HEK293T (cell line): ENCODE data around the gene KDM4C.

Source experiments
- BHLHE40 ChIP-seq: fragments of 450-650 bp; IDR thresholded peaks from 2 replicates; pipeline ENCODE4 v1.6.1; 2016; ENCODE audit warnings: mild to moderate bottlenecking, moderate library complexity, borderline replicate concordance
- FOXA1 ChIP-seq: fragments of 450-650 bp; IDR thresholded peaks from 2 replicates; pipeline ENCODE4 v1.6.1; 2016; ENCODE audit warnings: mild to moderate bottlenecking
- FOXK2 ChIP-seq: fragments of 450-650 bp; IDR thresholded peaks from 2 replicates; pipeline ENCODE4 v1.6.1; 2016; ENCODE audit warnings: mild to moderate bottlenecking
- FOXM1 ChIP-seq: fragments of 450-650 bp; IDR thresholded peaks from 2 replicates; pipeline ENCODE4 v1.6.1; 2017; ENCODE audit warnings: mild to moderate bottlenecking, borderline replicate concordance
- L3MBTL2 ChIP-seq: fragments of 450-650 bp; conservative IDR thresholded peaks from 2 replicates; pipeline ENCODE4 v1.6.1; 2016; ENCODE audit warnings: mild to moderate bottlenecking
- LEF1 ChIP-seq: fragments of 450-650 bp; IDR thresholded peaks from 2 replicates; pipeline ENCODE4 v1.6.1; 2017; ENCODE audit warnings: mild to moderate bottlenecking, borderline replicate concordance
- NFRKB ChIP-seq: fragments of 450-650 bp; IDR thresholded peaks from 2 replicates; pipeline ENCODE4 v1.6.1; 2016; ENCODE audit warnings: mild to moderate bottlenecking, moderate library complexity
- SP1 ChIP-seq: fragments of 450-650 bp; IDR thresholded peaks from 2 replicates; pipeline ENCODE4 v1.6.1; 2017
- TARDBP ChIP-seq: fragments of 450-650 bp; IDR thresholded peaks from 2 replicates; pipeline ENCODE4 v1.6.1; 2016
- ZNF384 ChIP-seq: fragments of 450-650 bp; IDR thresholded peaks from 2 replicates; pipeline ENCODE4 v1.6.1; 2016

- TF ChIP-seq SP1 (no peak), LEF1 (no peak), NFRKB (no peak), FOXM1 (no peak), FOXK2 (no peak), L3MBTL2 (no peak), TARDBP (no peak), FOXA1 (no peak), BHLHE40 (no peak), ZNF384 (no peak)
Measured at GRCh38 chr9:6938873-6939272, 181.1 kb downstream of the KDM4C start.
